ENCODE measurements around the gene TRIL. TPM values are rescaled to one million over a fixed set of nuclear protein-coding genes. Genes with fewer than 3 reads are reported as not detected.
A peak's percentile ranks its signal among the peaks of the same experiment; 100 is the strongest.

TRIL gene
- polyA plus RNA-seq, 1 donor from 2014 or later = 1.4 TPM

DNA sequence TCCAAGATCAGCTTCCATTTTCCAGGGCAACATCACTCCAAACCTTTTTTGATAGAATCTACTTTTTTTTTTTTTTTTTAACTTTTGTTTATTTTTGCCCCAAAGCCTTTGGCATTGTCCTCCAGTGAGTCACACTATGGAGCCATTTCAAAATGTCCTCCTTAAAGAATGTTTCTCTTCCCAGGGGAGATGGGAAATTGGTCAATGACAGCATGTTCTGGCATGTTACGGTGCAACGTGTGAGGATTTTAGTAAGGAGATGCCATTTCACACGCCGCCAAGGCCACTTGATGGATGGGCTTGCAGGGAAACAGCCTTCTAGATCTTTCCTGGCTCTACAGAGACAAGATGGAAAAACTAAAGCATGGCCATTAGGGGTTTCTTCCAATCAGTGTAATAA, 30.7 kb upstream of the TRIL start:
- no peaks in the 10 kb centered on the region for H3K9me2 ChIP-seq (ENCODE audit: insufficient read depth, low read length)
- H3K36me3 ChIP-seq (ENCODE audit: insufficient read depth, low read length) = no peaks in the 10 kb centered on the region
- TF ChIP-seq EZH2 (IDR thresholded peaks at IDR 0.05; ENCODE audit: borderline replicate concordance, insufficient read depth, low read length, poor library complexity, severe bottlenecking) (no peak), POLR2AphosphoS5 (IDR thresholded peaks at IDR 0.05) (no peak)
- no peak overlapping the region for H3K4me2 ChIP-seq (ENCODE audit: low read length)
- H3K9ac ChIP-seq (ENCODE audit: low read length) = no peak overlapping the region
- no peaks in the 10 kb centered on the region for H3K79me2 ChIP-seq (replicated peaks; ENCODE audit: insufficient read depth, low read length)
- no peak overlapping the region for H3K4me3 ChIP-seq (ENCODE audit: low read length)
- no peaks in the 10 kb centered on the region for H3F3A ChIP-seq (ENCODE audit: insufficient read depth, low read length, poor library complexity, severe bottlenecking)
- no peak overlapping the region for H3K27ac ChIP-seq (ENCODE audit: low read length)
- no peaks in the 10 kb centered on the region for H3K9me3 ChIP-seq (ENCODE audit: low read length)
- no peak overlapping the region for H2AFZ ChIP-seq (ENCODE audit: low read depth, low read length)
- no peaks in the 10 kb centered on the region for H3K27me3 ChIP-seq (ENCODE audit: insufficient read depth, low read depth, low read length)
- H4K20me1 ChIP-seq (ENCODE audit: insufficient read depth) = no peaks in the 10 kb centered on the region

DNA sequence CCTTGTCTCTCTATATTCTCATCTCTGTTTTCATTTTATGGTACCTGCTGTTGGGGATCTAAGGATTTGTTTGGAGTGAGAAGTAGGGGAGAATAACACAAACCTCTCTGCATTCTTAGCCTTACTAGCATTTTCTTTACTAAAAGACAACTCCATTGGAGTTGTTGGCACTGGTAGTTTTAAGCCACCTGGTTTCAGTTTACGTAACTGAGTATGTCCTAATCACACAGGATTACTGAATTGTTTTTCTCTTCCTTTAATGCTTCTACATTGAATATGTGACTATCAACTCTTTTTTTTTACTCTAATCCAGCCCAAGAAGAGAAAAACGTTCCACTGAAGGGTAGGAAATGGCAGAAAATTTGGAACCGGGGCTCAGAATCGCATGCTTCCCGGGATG, 30.0 kb upstream of the TRIL start:
- no peaks in the 10 kb centered on the region for H3K27me3 ChIP-seq (ENCODE audit: insufficient read depth, low read depth, low read length)
- H3K79me2 ChIP-seq (replicated peaks; ENCODE audit: insufficient read depth, low read length) = no peaks in the 10 kb centered on the region
- no peak overlapping the region for H3K27ac ChIP-seq (ENCODE audit: low read length)
- no peaks in the 10 kb centered on the region for H3F3A ChIP-seq (ENCODE audit: insufficient read depth, low read length, poor library complexity, severe bottlenecking)
- TF ChIP-seq MXI1 (conservative IDR thresholded peaks at IDR 0.05; ENCODE audit: poor library complexity, severe bottlenecking) = no peak
- TF ChIP-seq, protein P1, sequence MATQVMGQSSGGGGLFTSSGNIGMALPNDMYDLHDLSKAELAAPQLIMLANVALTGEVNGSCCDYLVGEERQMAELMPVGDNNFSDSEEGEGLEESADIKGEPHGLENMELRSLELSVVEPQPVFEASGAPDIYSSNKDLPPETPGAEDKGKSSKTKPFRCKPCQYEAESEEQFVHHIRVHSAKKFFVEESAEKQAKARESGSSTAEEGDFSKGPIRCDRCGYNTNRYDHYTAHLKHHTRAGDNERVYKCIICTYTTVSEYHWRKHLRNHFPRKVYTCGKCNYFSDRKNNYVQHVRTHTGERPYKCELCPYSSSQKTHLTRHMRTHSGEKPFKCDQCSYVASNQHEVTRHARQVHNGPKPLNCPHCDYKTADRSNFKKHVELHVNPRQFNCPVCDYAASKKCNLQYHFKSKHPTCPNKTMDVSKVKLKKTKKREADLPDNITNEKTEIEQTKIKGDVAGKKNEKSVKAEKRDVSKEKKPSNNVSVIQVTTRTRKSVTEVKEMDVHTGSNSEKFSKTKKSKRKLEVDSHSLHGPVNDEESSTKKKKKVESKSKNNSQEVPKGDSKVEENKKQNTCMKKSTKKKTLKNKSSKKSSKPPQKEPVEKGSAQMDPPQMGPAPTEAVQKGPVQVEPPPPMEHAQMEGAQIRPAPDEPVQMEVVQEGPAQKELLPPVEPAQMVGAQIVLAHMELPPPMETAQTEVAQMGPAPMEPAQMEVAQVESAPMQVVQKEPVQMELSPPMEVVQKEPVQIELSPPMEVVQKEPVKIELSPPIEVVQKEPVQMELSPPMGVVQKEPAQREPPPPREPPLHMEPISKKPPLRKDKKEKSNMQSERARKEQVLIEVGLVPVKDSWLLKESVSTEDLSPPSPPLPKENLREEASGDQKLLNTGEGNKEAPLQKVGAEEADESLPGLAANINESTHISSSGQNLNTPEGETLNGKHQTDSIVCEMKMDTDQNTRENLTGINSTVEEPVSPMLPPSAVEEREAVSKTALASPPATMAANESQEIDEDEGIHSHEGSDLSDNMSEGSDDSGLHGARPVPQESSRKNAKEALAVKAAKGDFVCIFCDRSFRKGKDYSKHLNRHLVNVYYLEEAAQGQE (IDR thresholded peaks at IDR 0.05; ENCODE audit: borderline replicate concordance) = no peak
- TF ChIP-seq EP300 (conservative IDR thresholded peaks at IDR 0.05; ENCODE audit: poor library complexity, severe bottlenecking) = no peak
- no peak for TF ChIP-seq POLR2AphosphoS5 (IDR thresholded peaks at IDR 0.05)
- no peak for TF ChIP-seq EZH2 (IDR thresholded peaks at IDR 0.05; ENCODE audit: borderline replicate concordance, insufficient read depth, low read length, poor library complexity, severe bottlenecking)
- TF ChIP-seq SMC3 (conservative IDR thresholded peaks at IDR 0.05; ENCODE audit: poor library complexity) = no peak
- TF ChIP-seq RAD21 (conservative IDR thresholded peaks at IDR 0.05) = no peak
- TF ChIP-seq TAF1 (IDR thresholded peaks at IDR 0.05; ENCODE audit: low read depth) = no peak
- TF ChIP-seq, protein P2, sequence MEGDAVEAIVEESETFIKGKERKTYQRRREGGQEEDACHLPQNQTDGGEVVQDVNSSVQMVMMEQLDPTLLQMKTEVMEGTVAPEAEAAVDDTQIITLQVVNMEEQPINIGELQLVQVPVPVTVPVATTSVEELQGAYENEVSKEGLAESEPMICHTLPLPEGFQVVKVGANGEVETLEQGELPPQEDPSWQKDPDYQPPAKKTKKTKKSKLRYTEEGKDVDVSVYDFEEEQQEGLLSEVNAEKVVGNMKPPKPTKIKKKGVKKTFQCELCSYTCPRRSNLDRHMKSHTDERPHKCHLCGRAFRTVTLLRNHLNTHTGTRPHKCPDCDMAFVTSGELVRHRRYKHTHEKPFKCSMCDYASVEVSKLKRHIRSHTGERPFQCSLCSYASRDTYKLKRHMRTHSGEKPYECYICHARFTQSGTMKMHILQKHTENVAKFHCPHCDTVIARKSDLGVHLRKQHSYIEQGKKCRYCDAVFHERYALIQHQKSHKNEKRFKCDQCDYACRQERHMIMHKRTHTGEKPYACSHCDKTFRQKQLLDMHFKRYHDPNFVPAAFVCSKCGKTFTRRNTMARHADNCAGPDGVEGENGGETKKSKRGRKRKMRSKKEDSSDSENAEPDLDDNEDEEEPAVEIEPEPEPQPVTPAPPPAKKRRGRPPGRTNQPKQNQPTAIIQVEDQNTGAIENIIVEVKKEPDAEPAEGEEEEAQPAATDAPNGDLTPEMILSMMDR (IDR thresholded peaks at IDR 0.05; ENCODE audit: poor library complexity, severe bottlenecking) = no peak
- no peaks in the 10 kb centered on the region for H3K9me2 ChIP-seq (ENCODE audit: insufficient read depth, low read length)
- no peaks in the 10 kb centered on the region for H3K36me3 ChIP-seq (ENCODE audit: insufficient read depth, low read length)
- H3K9me3 ChIP-seq (ENCODE audit: low read length) = no peaks in the 10 kb centered on the region
- no peak overlapping the region for H3K4me2 ChIP-seq (ENCODE audit: low read length)
- H4K20me1 ChIP-seq (ENCODE audit: insufficient read depth) = no peaks in the 10 kb centered on the region
- no peak overlapping the region for H2AFZ ChIP-seq (ENCODE audit: low read depth, low read length)
- H3K9ac ChIP-seq (ENCODE audit: low read length) = no peak overlapping the region
- no peak overlapping the region for H3K4me3 ChIP-seq (ENCODE audit: low read length)

DNA sequence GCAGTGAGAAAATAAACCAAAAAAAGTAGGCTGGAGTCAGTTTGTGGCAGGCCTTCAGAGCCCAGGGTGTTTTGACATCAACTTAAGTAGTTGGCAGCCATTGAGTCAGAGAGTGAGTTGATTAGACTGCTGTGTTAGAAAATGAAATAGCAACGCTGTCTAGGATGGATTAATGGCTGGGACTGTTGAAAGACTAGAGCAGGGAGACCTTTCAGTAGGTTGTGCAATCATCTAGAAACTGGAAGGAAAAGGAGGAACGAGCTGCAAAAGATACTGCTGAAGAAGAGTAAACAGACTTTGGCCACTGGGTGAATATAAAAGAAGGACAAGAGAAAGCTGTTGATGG, 28.6 kb upstream of the TRIL start:
- Histone ChIP-seq H3F3A (ENCODE audit: insufficient read depth, low read length, poor library complexity, severe bottlenecking) (no peaks in the 10 kb centered on the region), H3K4me3 (ENCODE audit: low read length) (no peak overlapping the region), H3K9ac (ENCODE audit: low read length) (no peak overlapping the region), H3K9me2 (ENCODE audit: insufficient read depth, low read length) (no peaks in the 10 kb centered on the region), H2AFZ (ENCODE audit: low read depth, low read length) (no peak overlapping the region), H3K27ac (ENCODE audit: low read length) (no peak overlapping the region), H3K79me2 (replicated peaks; ENCODE audit: insufficient read depth, low read length) (no peaks in the 10 kb centered on the region), H3K36me3 (ENCODE audit: insufficient read depth, low read length) (no peaks in the 10 kb centered on the region), H3K27me3 (ENCODE audit: insufficient read depth, low read depth, low read length) (no peaks in the 10 kb centered on the region), H4K20me1 (ENCODE audit: insufficient read depth) (no peaks in the 10 kb centered on the region), H3K4me2 (ENCODE audit: low read length) (no peak overlapping the region), H3K9me3 (ENCODE audit: low read length) (no peaks in the 10 kb centered on the region)
- TF ChIP-seq, protein P2 (IDR thresholded peaks at IDR 0.05; ENCODE audit: poor library complexity, severe bottlenecking) = no peak
- TF ChIP-seq, protein P1 (IDR thresholded peaks at IDR 0.05; ENCODE audit: borderline replicate concordance) = no peak
- TF ChIP-seq EZH2 (IDR thresholded peaks at IDR 0.05; ENCODE audit: borderline replicate concordance, insufficient read depth, low read length, poor library complexity, severe bottlenecking) (no peak), MXI1 (conservative IDR thresholded peaks at IDR 0.05; ENCODE audit: poor library complexity, severe bottlenecking) (no peak), EP300 (conservative IDR thresholded peaks at IDR 0.05; ENCODE audit: poor library complexity, severe bottlenecking) (peak; percentile 42), SMC3 (conservative IDR thresholded peaks at IDR 0.05; ENCODE audit: poor library complexity) (no peak), TAF1 (IDR thresholded peaks at IDR 0.05; ENCODE audit: low read depth) (no peak), RAD21 (conservative IDR thresholded peaks at IDR 0.05) (no peak), POLR2AphosphoS5 (IDR thresholded peaks at IDR 0.05) (peak; percentile 45)

Measured in neural cell (in vitro differentiated cells).